ENCODE data around the gene PPIL4.
A peak's percentile ranks its signal among the peaks of the same experiment; 100 is the strongest.

The PPIL4 gene

GRCh38 chr6:149545754-149546471 lies at the start of gene PPIL4:
Gene PPIL4, minus strand, starts transcription at chr6:149546043. Its CDS starts 38 bp downstream, at chr6:149546005.
- Histone ChIP-seq H3K36me3 (ENCODE audit: insufficient read depth, low read length) (no peaks in the 10 kb centered on the region), H3K9ac (ENCODE audit: low read length) (peak within 1 kb of the TSS; percentile 100), H3K27ac (ENCODE audit: low read depth, low read length) (peak within 1 kb of the TSS; percentile 92), H3K4me1 (ENCODE audit: insufficient read depth, low read length) (peaks cover 25% of the 10 kb centered on the region), H3K4me3 (ENCODE audit: low read depth in 1 of 2, low read length in 2 of 2) (peak within 1 kb of the TSS; percentile 88 to 100), H3K9me3 (ENCODE audit: low read length) (no peaks in the 10 kb centered on the region), H3K27me3 (ENCODE audit: control insufficient read depth in 1 of 2, insufficient read depth in 2 of 2, low read length in 2 of 2) (no peaks in the 10 kb centered on the region)

- Histone ChIP-seq H3K4me1 (ENCODE audit: insufficient read depth, low read length) (no peaks in the 10 kb centered on the region), H3K4me3 (ENCODE audit: low read depth in 1 of 2, low read length in 2 of 2) (no peak overlapping the region), H3K36me3 (ENCODE audit: insufficient read depth, low read length) (peaks cover 44% of the 10 kb centered on the region)
Observed at GRCh38 chr6:149593408-149593807, 47.6 kb upstream of the PPIL4 start.

GRCh38 chr6:149592983-149593382 lies 47.1 kb upstream of the PPIL4 start:
- Histone ChIP-seq H3K27ac (ENCODE audit: low read depth, low read length) (no peak overlapping the region), H3K4me1 (ENCODE audit: insufficient read depth, low read length) (no peaks in the 10 kb centered on the region), H3K9me3 (ENCODE audit: low read length) (no peaks in the 10 kb centered on the region), H3K9ac (ENCODE audit: low read length) (no peak overlapping the region), H3K4me3 (ENCODE audit: low read depth in 1 of 2, low read length in 2 of 2) (no peak overlapping the region), H3K36me3 (ENCODE audit: insufficient read depth, low read length) (peaks cover 45% of the 10 kb centered on the region), H3K27me3 (ENCODE audit: control insufficient read depth in 1 of 2, insufficient read depth in 2 of 2, low read length in 2 of 2) (no peaks in the 10 kb centered on the region)

More at GRCh38 chr6:149593408-149593807, 47.6 kb upstream of the PPIL4 start:
- Histone ChIP-seq H3K27me3 (ENCODE audit: control insufficient read depth in 1 of 2, insufficient read depth in 2 of 2, low read length in 2 of 2) (no peaks in the 10 kb centered on the region), H3K9ac (ENCODE audit: low read length) (no peak overlapping the region), H3K9me3 (ENCODE audit: low read length) (no peaks in the 10 kb centered on the region), H3K27ac (ENCODE audit: low read depth, low read length) (no peak overlapping the region)

GRCh38 chr6:149586149-149586548 lies 40.3 kb upstream of the PPIL4 start:
- peaks cover 53% of the 10 kb centered on the region for H3K36me3 ChIP-seq (ENCODE audit: insufficient read depth, low read length)
- H3K4me3 ChIP-seq (ENCODE audit: low read depth in 1 of 2, low read length in 2 of 2), result no peak overlapping the region
- no peak overlapping the region for H3K9ac ChIP-seq (ENCODE audit: low read length)
- no peak overlapping the region for H3K27ac ChIP-seq (ENCODE audit: low read depth, low read length)
- H3K27me3 ChIP-seq (ENCODE audit: control insufficient read depth in 1 of 2, insufficient read depth in 2 of 2, low read length in 2 of 2), result no peaks in the 10 kb centered on the region
- H3K9me3 ChIP-seq (ENCODE audit: low read length), result no peaks in the 10 kb centered on the region
- no peaks in the 10 kb centered on the region for H3K4me1 ChIP-seq (ENCODE audit: insufficient read depth, low read length)

- no peak overlapping the region for H3K27ac ChIP-seq (ENCODE audit: low read depth, low read length)
- H3K9ac ChIP-seq (ENCODE audit: low read length), result no peak overlapping the region
- no peaks in the 10 kb centered on the region for H3K27me3 ChIP-seq (ENCODE audit: control insufficient read depth in 1 of 2, insufficient read depth in 2 of 2, low read length in 2 of 2)
- no peaks in the 10 kb centered on the region for H3K9me3 ChIP-seq (ENCODE audit: low read length)
- H3K4me1 ChIP-seq (ENCODE audit: insufficient read depth, low read length), result no peaks in the 10 kb centered on the region
- H3K4me3 ChIP-seq (ENCODE audit: low read depth in 1 of 2, low read length in 2 of 2), result no peak overlapping the region
- peaks cover 39% of the 10 kb centered on the region for H3K36me3 ChIP-seq (ENCODE audit: insufficient read depth, low read length)
Observed at GRCh38 chr6:149581349-149581748, 35.5 kb upstream of the PPIL4 start.

GRCh38 chr6:149580880-149581279 lies 35.0 kb upstream of the PPIL4 start:
- peaks cover 34% of the 10 kb centered on the region for H3K36me3 ChIP-seq (ENCODE audit: insufficient read depth, low read length)
- no peaks in the 10 kb centered on the region for H3K9me3 ChIP-seq (ENCODE audit: low read length)
- no peak overlapping the region for H3K9ac ChIP-seq (ENCODE audit: low read length)
- no peak overlapping the region for H3K27ac ChIP-seq (ENCODE audit: low read depth, low read length)
- H3K4me1 ChIP-seq (ENCODE audit: insufficient read depth, low read length), result no peaks in the 10 kb centered on the region
- no peaks in the 10 kb centered on the region for H3K27me3 ChIP-seq (ENCODE audit: control insufficient read depth in 1 of 2, insufficient read depth in 2 of 2, low read length in 2 of 2)
- no peak overlapping the region for H3K4me3 ChIP-seq (ENCODE audit: low read depth in 1 of 2, low read length in 2 of 2)

GRCh38 chr6:149567945-149568585 lies 22.2 kb upstream of the PPIL4 start:
- H3K27me3 ChIP-seq (ENCODE audit: control insufficient read depth in 1 of 2, insufficient read depth in 2 of 2, low read length in 2 of 2), result no peaks in the 10 kb centered on the region
- no peaks in the 10 kb centered on the region for H3K9me3 ChIP-seq (ENCODE audit: low read length)
- H3K4me1 ChIP-seq (ENCODE audit: insufficient read depth, low read length), result peaks cover 7% of the 10 kb centered on the region
- H3K4me3 ChIP-seq (ENCODE audit: low read depth in 1 of 2, low read length in 2 of 2), result no peak overlapping the region
- no peak overlapping the region for H3K27ac ChIP-seq (ENCODE audit: low read depth, low read length)
- H3K36me3 ChIP-seq (ENCODE audit: insufficient read depth, low read length), result no peaks in the 10 kb centered on the region
- H3K9ac ChIP-seq (ENCODE audit: low read length), result no peak overlapping the region

- Histone ChIP-seq H3K9ac (ENCODE audit: low read length) (peak overlapping the region; percentile 74), H3K27me3 (ENCODE audit: control insufficient read depth in 1 of 2, insufficient read depth in 2 of 2, low read length in 2 of 2) (no peaks in the 10 kb centered on the region)
Observed at GRCh38 chr6:149567194-149567586, 21.3 kb upstream of the PPIL4 start.

GRCh38 chr6:149566410-149567193 lies 20.8 kb upstream of the PPIL4 start:
- peaks cover 7% of the 10 kb centered on the region for H3K4me1 ChIP-seq (ENCODE audit: insufficient read depth, low read length)
- H3K9me3 ChIP-seq (ENCODE audit: low read length), result no peaks in the 10 kb centered on the region
- H3K36me3 ChIP-seq (ENCODE audit: insufficient read depth, low read length), result no peaks in the 10 kb centered on the region
- peak overlapping the region; percentile 93 to 98 for H3K4me3 ChIP-seq (ENCODE audit: low read depth in 1 of 2, low read length in 2 of 2)
- no peaks in the 10 kb centered on the region for H3K27me3 ChIP-seq (ENCODE audit: control insufficient read depth in 1 of 2, insufficient read depth in 2 of 2, low read length in 2 of 2)
- peak overlapping the region; percentile 90 for H3K27ac ChIP-seq (ENCODE audit: low read depth, low read length)
- H3K9ac ChIP-seq (ENCODE audit: low read length), result peak overlapping the region; percentile 74

More at GRCh38 chr6:149567194-149567586, 21.3 kb upstream of the PPIL4 start:
- Histone ChIP-seq H3K4me3 (ENCODE audit: low read depth in 1 of 2, low read length in 2 of 2) (peak overlapping the region; percentile 93 to 98), H3K4me1 (ENCODE audit: insufficient read depth, low read length) (peaks cover 7% of the 10 kb centered on the region), H3K9me3 (ENCODE audit: low read length) (no peaks in the 10 kb centered on the region), H3K27ac (ENCODE audit: low read depth, low read length) (peak overlapping the region; percentile 90), H3K36me3 (ENCODE audit: insufficient read depth, low read length) (no peaks in the 10 kb centered on the region)

- Histone ChIP-seq H3K36me3 (ENCODE audit: insufficient read depth, low read length) (no peaks in the 10 kb centered on the region), H3K9me3 (ENCODE audit: low read length) (no peaks in the 10 kb centered on the region), H3K27me3 (ENCODE audit: control insufficient read depth in 1 of 2, insufficient read depth in 2 of 2, low read length in 2 of 2) (no peaks in the 10 kb centered on the region), H3K4me3 (ENCODE audit: low read depth in 1 of 2, low read length in 2 of 2) (peak within 1 kb of the TSS; percentile 93 to 98), H3K4me1 (ENCODE audit: insufficient read depth, low read length) (peaks cover 7% of the 10 kb centered on the region), H3K27ac (ENCODE audit: low read depth, low read length) (peak within 1 kb of the TSS; percentile 90), H3K9ac (ENCODE audit: low read length) (peak within 1 kb of the TSS; percentile 74)
Observed at GRCh38 chr6:149565527-149566409, 19.9 kb upstream of the PPIL4 start, which contains the start of gene GINM1. Gene GINM1, plus strand, starts transcription at chr6:149566375. Its CDS starts 40 bp downstream, at chr6:149566415.

Measured in muscle layer of colon (tissue), 2 donors.